ENCODE data around the gene STPG1.

STPG1 gene

DNA sequence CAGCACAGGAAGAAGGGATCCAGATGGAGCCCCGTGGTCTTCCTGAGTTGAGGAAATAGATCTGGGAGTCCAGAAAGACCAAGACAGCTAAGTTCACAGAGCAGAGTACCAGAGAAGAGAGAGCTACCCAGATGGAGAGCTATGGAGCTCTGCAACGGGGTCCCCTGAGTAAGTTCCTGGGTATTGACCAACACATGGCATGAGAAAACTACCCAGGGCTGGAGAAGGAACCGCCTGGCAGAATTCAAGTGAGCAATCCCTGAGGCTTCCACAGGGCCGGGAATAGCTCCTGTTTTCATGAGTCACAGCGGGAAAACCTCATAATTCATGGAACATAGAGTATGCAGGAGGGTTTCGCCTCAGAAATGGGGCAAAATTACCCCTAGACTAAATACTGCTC is 19.7 kb downstream of the STPG1 start:
- H3K4me3 ChIP-seq (ENCODE audit: low read depth, low read length) = no peak overlapping the region
- TF ChIP-seq, protein P1, sequence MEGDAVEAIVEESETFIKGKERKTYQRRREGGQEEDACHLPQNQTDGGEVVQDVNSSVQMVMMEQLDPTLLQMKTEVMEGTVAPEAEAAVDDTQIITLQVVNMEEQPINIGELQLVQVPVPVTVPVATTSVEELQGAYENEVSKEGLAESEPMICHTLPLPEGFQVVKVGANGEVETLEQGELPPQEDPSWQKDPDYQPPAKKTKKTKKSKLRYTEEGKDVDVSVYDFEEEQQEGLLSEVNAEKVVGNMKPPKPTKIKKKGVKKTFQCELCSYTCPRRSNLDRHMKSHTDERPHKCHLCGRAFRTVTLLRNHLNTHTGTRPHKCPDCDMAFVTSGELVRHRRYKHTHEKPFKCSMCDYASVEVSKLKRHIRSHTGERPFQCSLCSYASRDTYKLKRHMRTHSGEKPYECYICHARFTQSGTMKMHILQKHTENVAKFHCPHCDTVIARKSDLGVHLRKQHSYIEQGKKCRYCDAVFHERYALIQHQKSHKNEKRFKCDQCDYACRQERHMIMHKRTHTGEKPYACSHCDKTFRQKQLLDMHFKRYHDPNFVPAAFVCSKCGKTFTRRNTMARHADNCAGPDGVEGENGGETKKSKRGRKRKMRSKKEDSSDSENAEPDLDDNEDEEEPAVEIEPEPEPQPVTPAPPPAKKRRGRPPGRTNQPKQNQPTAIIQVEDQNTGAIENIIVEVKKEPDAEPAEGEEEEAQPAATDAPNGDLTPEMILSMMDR (IDR thresholded peaks at IDR 0.05; ENCODE audit: insufficient read depth, low read length, missing control alignments) = no peak
- POLR2A ChIA-PET = interaction anchor here (0.5 to 0.9 kb wide), 5 partner anchors 16 to 195 kb away, joined by 3 to 4 read pairs (median 3); no protein-coding TSS in a partner anchor
- no peak for DNase-seq (ENCODE audit: low read depth, low spot score)
- CTCF ChIA-PET = interaction anchor here (0.5 to 13.5 kb wide), 31 partner anchors 13 to 441 kb away, joined by 3 to 847 read pairs (median 7); partner anchors contain the start of genes IFNLR1, NIPAL3 and STPG1

DNA sequence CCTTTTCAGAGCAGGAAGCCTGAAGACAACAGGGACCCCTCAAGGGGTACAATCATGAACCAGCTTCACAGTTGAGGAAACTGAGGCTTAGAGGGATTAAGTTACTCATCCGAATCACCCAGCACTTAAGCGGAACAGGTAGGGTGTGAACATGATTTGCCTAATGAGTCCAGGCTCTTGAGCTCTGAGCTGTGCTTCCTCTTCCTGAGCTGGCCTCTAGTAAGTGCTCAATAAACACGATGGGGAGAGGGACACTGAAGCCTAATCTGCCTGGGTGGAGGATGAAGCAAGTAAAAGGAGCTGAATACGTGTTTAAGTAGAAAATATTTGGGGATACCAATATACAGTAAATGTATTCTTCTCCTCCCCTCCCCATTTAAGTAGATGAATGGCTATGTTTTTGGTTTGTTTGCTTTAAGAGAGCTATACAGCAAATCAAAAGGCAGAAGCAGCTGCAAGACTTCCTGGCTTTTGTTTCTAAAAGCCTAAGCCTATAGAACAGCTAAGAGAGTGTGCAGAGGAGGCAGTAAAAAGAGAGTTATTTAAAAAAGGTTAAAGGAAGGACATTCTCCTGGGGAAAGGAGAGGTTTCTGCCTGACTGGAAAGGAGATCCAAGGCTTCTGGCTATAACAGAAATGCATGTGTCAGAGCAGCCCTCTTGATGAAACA is 20.5 kb downstream of the STPG1 start:
- CTCF ChIA-PET = interaction anchor here (0.5 to 13.5 kb wide), 40 partner anchors 9 to 440 kb away, joined by 3 to 847 read pairs (median 6); partner anchors contain the start of genes IFNLR1, NIPAL3 and STPG1
- DNase-seq (ENCODE audit: low read depth, low spot score) = no peak
- TF ChIP-seq, protein P1 (IDR thresholded peaks at IDR 0.05; ENCODE audit: insufficient read depth, low read length, missing control alignments) = no peak
- H3K4me3 ChIP-seq (ENCODE audit: low read depth, low read length) = no peak overlapping the region
- POLR2A ChIA-PET = interaction anchor here (1.2 kb wide), 1 partner anchor 25 kb away, joined by 3 read pairs; no protein-coding TSS in a partner anchor

DNA sequence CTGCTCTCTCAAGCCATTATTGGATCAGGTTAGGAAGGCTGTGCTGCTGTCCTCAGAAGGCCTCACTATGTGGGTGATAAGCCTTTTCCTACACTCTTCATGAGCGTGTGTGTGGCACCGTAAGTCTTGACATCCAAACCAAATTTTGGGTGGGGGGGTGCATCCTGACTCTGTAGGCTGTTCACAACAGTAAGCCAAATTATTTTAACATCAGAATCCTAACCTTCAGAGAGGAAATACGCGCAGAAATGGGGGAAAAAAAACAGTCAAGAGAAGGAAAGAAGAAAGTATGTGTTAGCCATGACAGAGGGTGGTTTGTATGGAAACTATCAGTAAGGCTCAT is 21.0 kb downstream of the STPG1 start:
- H3K4me3 ChIP-seq (ENCODE audit: low read depth, low read length) = no peak overlapping the region
- TF ChIP-seq, protein P1 (IDR thresholded peaks at IDR 0.05; ENCODE audit: insufficient read depth, low read length, missing control alignments) = no peak
- no peak for DNase-seq (ENCODE audit: low read depth, low spot score)
- CTCF ChIA-PET = interaction anchor here (0.8 to 13.5 kb wide), 40 partner anchors 8 to 322 kb away, joined by 3 to 847 read pairs (median 9); partner anchors contain the start of genes IFNLR1, NIPAL3 and STPG1
- POLR2A ChIA-PET = interaction anchor here (1.2 kb wide), 1 partner anchor 25 kb away, joined by 3 read pairs; no protein-coding TSS in a partner anchor

DNA sequence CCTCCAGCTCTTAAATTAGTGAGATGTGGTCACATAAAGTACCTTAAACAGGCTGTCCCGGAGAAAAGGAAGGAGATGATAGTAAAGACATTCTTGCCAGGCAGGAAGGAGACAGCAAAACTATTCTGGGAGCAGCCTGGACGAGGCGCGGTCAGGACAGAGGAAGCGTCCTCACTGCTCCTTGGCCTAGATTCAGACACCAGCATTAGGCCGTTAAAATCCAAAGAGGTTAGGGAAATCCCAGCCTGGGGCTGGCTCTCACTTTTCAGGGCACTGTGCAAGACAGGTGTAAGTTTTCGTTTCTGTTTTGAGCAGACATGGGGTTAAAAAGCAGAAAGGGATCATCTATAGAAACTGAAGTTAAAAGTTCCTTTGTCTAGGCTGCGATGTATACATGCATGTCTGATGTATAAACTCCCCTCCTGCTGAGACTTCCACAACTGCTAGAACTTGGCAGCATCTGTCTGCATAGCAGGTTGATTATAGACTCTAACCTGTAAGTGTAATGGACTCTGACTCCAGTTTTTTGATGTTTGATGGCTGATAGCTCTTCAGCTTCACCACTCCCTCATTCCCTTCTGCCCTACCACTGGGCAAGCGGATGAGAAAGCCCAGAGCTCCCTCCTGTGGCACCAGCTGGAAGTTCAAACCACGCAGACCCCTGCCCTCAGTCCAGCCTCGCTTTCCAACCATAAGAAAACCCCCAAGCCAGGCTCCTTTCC is 21.5 kb downstream of the STPG1 start:
- TF ChIP-seq, protein P1 (IDR thresholded peaks at IDR 0.05; ENCODE audit: insufficient read depth, low read length, missing control alignments) = peak; percentile 78
- POLR2A ChIA-PET = interaction anchor here (1.2 kb wide), 2 partner anchors 26 to 190 kb away, joined by 3 to 4 read pairs; no protein-coding TSS in a partner anchor
- H3K4me3 ChIP-seq (ENCODE audit: low read depth, low read length) = no peak overlapping the region
- DNase-seq (ENCODE audit: low read depth, low spot score) = no peak
- CTCF ChIA-PET = interaction anchor here (0.6 to 13.5 kb wide), 75 partner anchors 8 to 321 kb away, joined by 3 to 847 read pairs (median 6); partner anchors contain the start of genes GRHL3, IFNLR1, NIPAL3 and STPG1

DNA sequence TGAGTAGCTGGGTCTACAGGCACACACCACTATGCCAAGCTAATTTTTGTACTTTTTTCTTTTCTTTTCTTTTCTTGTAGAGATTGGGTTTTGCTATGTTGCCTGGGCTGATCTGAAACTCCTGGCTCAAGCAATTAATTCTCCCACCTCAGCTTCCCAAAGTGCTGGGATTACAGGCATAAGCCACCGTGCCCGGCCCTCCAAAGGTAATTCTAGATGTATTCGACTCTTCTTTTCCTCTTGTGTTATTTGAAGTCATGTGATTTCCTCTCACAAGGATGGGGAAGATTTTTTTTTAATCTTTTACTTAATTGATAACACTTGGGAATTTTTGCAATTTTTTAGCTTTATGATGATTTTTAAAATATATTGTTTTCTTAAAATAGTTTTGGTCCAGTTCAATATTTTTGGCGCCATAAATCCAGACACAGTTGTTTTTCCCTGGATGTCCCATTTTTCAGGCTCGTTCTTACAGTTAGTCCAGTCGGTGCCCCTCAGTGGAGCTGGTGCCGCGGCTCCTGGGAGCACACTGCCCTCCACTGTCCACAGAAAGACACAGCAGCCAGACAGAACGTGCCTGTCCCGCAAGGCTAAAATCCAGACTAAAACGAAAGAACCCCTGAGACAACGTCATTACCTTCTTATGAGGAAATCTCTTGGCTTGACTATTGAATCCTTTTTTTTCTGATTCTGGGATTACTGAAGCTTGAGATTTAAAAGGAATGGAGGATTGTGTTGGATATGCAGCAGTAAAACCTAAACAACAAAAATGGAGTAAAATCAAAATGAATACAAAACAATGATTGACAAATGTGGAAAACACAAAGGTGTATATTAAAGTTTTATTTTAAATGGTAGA is 22.4 kb downstream of the STPG1 start:
- no peak overlapping the region for H3K4me3 ChIP-seq (ENCODE audit: low read depth, low read length)
- TF ChIP-seq, protein P1 (IDR thresholded peaks at IDR 0.05; ENCODE audit: insufficient read depth, low read length, missing control alignments) = peak; percentile 95
- POLR2A ChIA-PET = interaction anchor here (1.2 kb wide), 1 partner anchor 189 kb away, joined by 4 read pairs; no protein-coding TSS in a partner anchor

More for the DNA sequence above, 22.4 kb downstream of the STPG1 start:
- CTCF ChIA-PET = interaction anchor here (0.6 to 13.5 kb wide), 91 partner anchors 10 to 320 kb away, joined by 3 to 847 read pairs (median 5); partner anchors contain the start of genes GRHL3, IFNLR1, NIPAL3 and STPG1
- DNase-seq (ENCODE audit: low read depth, low spot score) = no peak

Measured in AG04449 (cell line).